GM23338 (cell line): ENCODE results near the gene AGRN. TPM values are rescaled to one million over a fixed set of nuclear protein-coding genes. Genes with fewer than 3 reads are reported as not detected.

Source experiments
- ATAC-seq: fragments of 200-7000 bp; cut with Tn5 transposase; 3 replicates; pipeline ENCODE4 v1.9.1; 2020
- DNase-seq: peaks from one replicate; pipeline ENCODE4 v3.0.0-alpha.2; 2015; ENCODE audit warnings: low spot score
- H2AFZ ChIP-seq: fragments of 200-600 bp; sonication (generic); 2 replicates; pipeline ENCODE4 v1.8.0; 2016; ENCODE audit warnings: antibody characterized with exemption, mild to moderate bottlenecking, moderate library complexity
- H3F3A ChIP-seq: fragments of 200-600 bp; sonication (generic); replicated peaks from 2 replicates; pipeline ENCODE4 v1.8.0; 2017; ENCODE audit warnings: antibody characterized with exemption, mixed run types, low read depth
- H3K27ac ChIP-seq: fragments of 200-600 bp; sonication (generic); 2 replicates; pipeline ENCODE4 v1.6.1; 2016; ENCODE audit warnings: low read depth
- H3K27me3 ChIP-seq: fragments of 200-600 bp; sonication (generic); 2 replicates; pipeline ENCODE4 v1.8.0; 2016; ENCODE audit warnings: mild to moderate bottlenecking, mixed run types, moderate library complexity; ENCODE audit not compliant: insufficient read depth
- H3K36me3 ChIP-seq: fragments of 200-600 bp; sonication (generic); 2 replicates; pipeline ENCODE4 v1.8.0; 2016; ENCODE audit warnings: mild to moderate bottlenecking; ENCODE audit not compliant: insufficient read depth
- H3K4me1 ChIP-seq: fragments of 200-600 bp; sonication (generic); 2 replicates; pipeline ENCODE4 v1.8.0; 2016; ENCODE audit warnings: mild to moderate bottlenecking, moderate library complexity; ENCODE audit not compliant: insufficient read depth
- H3K4me2 ChIP-seq: fragments of 200-600 bp; sonication (generic); 2 replicates; pipeline ENCODE4 v1.7.1; 2017; ENCODE audit warnings: mixed run types
- H3K4me3 ChIP-seq: fragments of 200-600 bp; sonication (generic); 2 replicates; pipeline ENCODE4 v1.6.1; 2016; ENCODE audit warnings: mixed run types
- H3K79me2 ChIP-seq: fragments of 200-600 bp; sonication (generic); replicated peaks from 2 replicates; pipeline ENCODE4 v1.8.0; 2017; ENCODE audit warnings: mild to moderate bottlenecking; ENCODE audit not compliant: insufficient read depth
- H3K9me2 ChIP-seq: fragments of 200-600 bp; sonication (generic); 2 replicates; pipeline ENCODE4 v1.8.0; 2017; ENCODE audit not compliant: insufficient read depth
- H4K20me1 ChIP-seq: fragments of 200-600 bp; sonication (generic); replicated peaks from 2 replicates; pipeline ENCODE4 v1.8.0; 2017; ENCODE audit warnings: mild to moderate bottlenecking; ENCODE audit not compliant: insufficient read depth
- H3K27ac Mint-ChIP-seq: 2 replicates; pipeline ENCODE4 v1.8.0; 2020; ENCODE audit warnings: inconsistent platforms, mild to moderate bottlenecking, moderate library complexity, mixed read lengths
- H3K27me3 Mint-ChIP-seq: 3 replicates; pipeline ENCODE4 v1.8.0; 2022; ENCODE audit warnings: low read depth, mild to moderate bottlenecking, moderate library complexity, mixed read lengths, inconsistent platforms; ENCODE audit not compliant: insufficient read depth, poor library complexity
- H3K36me3 Mint-ChIP-seq: 3 replicates; pipeline ENCODE4 v1.8.0; 2021; ENCODE audit warnings: low read depth, mild to moderate bottlenecking, inconsistent platforms, moderate library complexity, mixed read lengths
- H3K4me1 Mint-ChIP-seq: 3 replicates; pipeline ENCODE4 v1.8.0; 2020; ENCODE audit warnings: mild to moderate bottlenecking, inconsistent platforms, mixed read lengths
- H3K4me3 Mint-ChIP-seq: 3 replicates; pipeline ENCODE4 v1.8.0; 2021; ENCODE audit warnings: moderate library complexity, mild to moderate bottlenecking, inconsistent platforms, mixed read lengths
- H3K9me3 Mint-ChIP-seq: 3 replicates; pipeline ENCODE4 v1.8.0; 2020; ENCODE audit warnings: moderate library complexity, mild to moderate bottlenecking, inconsistent platforms, mixed read lengths
- CREB1 ChIP-seq: fragments of 250-450 bp; sonication (Bioruptor Pico); IDR thresholded peaks from 2 replicates; pipeline ENCODE4 v1.5.0; 2020; ENCODE audit warnings: low read depth, mild to moderate bottlenecking, moderate library complexity
- EZH2 ChIP-seq: fragments of 200-600 bp; sonication (generic); IDR thresholded peaks from one replicate; pipeline ENCODE4 v1.8.0; 2017; ENCODE audit warnings: antibody characterized with exemption, mild to moderate bottlenecking, low read depth; ENCODE audit not compliant: unreplicated experiment
- EZH2phosphoT487 ChIP-seq: fragments of 200-600 bp; sonication (generic); IDR thresholded peaks from one replicate; pipeline ENCODE4 v1.8.1; 2018; ENCODE audit warnings: antibody characterized with exemption; ENCODE audit not compliant: unreplicated experiment
- JUNB ChIP-seq: IDR thresholded peaks from one replicate; pipeline ENCODE4 v1.6.1; 2016; ENCODE audit warnings: antibody characterized with exemption; ENCODE audit not compliant: unreplicated experiment
- NANOG ChIP-seq: IDR thresholded peaks from 2 replicates; pipeline ENCODE4 v1.6.1; 2016; ENCODE audit warnings: antibody characterized with exemption, borderline replicate concordance
- POLR2AphosphoS5 ChIP-seq: IDR thresholded peaks from 2 replicates; pipeline ENCODE4 v1.6.1; 2016; ENCODE audit warnings: antibody characterized with exemption, low read depth
- STAT1 ChIP-seq: IDR thresholded peaks from one replicate; pipeline ENCODE4 v1.6.1; 2016; ENCODE audit warnings: antibody characterized with exemption; ENCODE audit not compliant: unreplicated experiment
- ZNF114 ChIP-seq: fragments of 250-450 bp; sonication (Bioruptor Pico); IDR thresholded peaks from 2 replicates; pipeline ENCODE4 v1.5.0; 2020; ENCODE audit warnings: mild to moderate bottlenecking, moderate library complexity
- ZNF331 ChIP-seq: fragments of 250-450 bp; sonication (Bioruptor Pico); IDR thresholded peaks from 2 replicates; pipeline ENCODE4 v1.5.0; 2020; ENCODE audit warnings: low read depth, mild to moderate bottlenecking, moderate library complexity
- polyA plus RNA-seq: library from polyadenylated mRNA; unstranded; fragments of >200 nt; fragmentation: Nextera tagmentation; extraction: Ambion mirVana; gene quantifications from 2 replicates; pipeline ENCODE4 v1.2.1, GENCODE V29; 2016
- total RNA-seq: library from RNA; depleted of rRNA; stranded (reverse); fragments of >200 nt; shearing (Covaris generic); gene quantifications from 2 replicates; pipeline ENCODE4 v1.2.3, GENCODE V29; 2014
- TF ChIP-seq, protein P1 (sequence below): fragments of 250-450 bp; sonication (Bioruptor Pico); IDR thresholded peaks from 2 replicates; pipeline ENCODE4 v1.5.0; 2020; ENCODE audit warnings: mild to moderate bottlenecking, moderate library complexity
- TF ChIP-seq, protein P2 (sequence below): IDR thresholded peaks from one replicate; pipeline ENCODE4 v1.6.1; 2018; ENCODE audit warnings: antibody characterized with exemption; ENCODE audit not compliant: unreplicated experiment
- TF ChIP-seq, protein P3 (sequence below): IDR thresholded peaks from 2 replicates; pipeline ENCODE4 v1.6.1; 2016; ENCODE audit warnings: antibody characterized with exemption
- TF ChIP-seq, protein P4 (sequence below), 2 experiments: fragments of 200-600 bp in 1 of 2; sonication (generic) in 1 of 2; conservative IDR thresholded peaks; 2 replicates each; pipeline versions ENCODE4 v1.5.1 to v1.6.1; 2016 to 2017; ENCODE audit warnings: antibody characterized with exemption in 2 of 2, low read depth in 2 of 2, mild to moderate bottlenecking in 2 of 2, moderate library complexity in 1 of 2

Gene AGRN
- total and polyA plus RNA-seq, 2 experiments from 2014 or later = 12.3 to 185 TPM

DNA sequence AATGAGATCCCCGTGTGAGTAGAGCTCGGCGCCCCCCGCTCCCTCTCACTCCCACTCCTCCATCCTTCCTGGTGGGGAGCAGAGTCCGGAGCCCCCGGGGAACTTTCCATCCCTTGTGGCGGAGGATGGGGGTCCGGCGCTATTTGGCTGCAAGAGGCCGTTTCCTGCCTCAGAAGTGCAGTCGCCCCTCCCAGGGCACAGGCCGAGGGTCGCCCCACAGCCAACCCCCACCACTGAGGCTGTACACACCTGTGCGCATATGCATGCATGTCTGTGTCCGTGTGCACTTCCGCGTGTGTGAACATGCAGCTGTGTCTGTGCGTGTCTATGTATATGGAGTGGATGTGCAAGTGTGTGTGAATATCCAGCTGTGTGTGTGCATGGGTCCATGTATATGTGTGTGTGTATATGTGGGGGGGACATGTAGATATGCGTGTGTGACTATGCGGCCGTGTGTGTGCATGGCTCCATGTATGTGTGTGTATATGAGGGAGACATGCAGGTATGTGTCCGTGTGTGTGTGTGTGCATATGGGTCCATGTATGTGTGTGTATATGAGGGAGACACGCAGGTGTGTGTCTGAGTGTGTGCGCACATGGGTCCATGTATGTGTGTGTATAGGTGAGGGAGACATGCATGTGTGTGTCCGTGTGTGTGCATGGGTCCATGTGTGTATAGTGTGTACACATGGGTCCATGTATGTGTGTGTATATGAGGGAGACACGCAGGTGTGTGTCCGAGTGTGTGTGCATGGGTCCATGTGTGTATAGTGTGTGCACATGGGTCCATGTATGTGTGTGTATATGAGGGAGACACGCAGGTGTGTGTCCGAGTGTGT, 32.3 kb downstream of the AGRN start:
- H3K27me3 ChIP-seq = no peaks in the 10 kb centered on the region
- H3K4me1 Mint-ChIP-seq = no peaks in the 10 kb centered on the region
- H4K20me1 ChIP-seq = no peaks in the 10 kb centered on the region
- H3K79me2 ChIP-seq = no peaks in the 10 kb centered on the region
- TF ChIP-seq NANOG (no peak), ZNF331 (CRISPR knock-in tag) (no peak), EZH2phosphoT487 (no peak), STAT1 (no peak), POLR2AphosphoS5 (no peak), JUNB (no peak), EZH2 (no peak), ZNF114 (CRISPR knock-in tag) (no peak), CREB1 (CRISPR knock-in tag) (no peak)
- TF ChIP-seq, protein P1, sequence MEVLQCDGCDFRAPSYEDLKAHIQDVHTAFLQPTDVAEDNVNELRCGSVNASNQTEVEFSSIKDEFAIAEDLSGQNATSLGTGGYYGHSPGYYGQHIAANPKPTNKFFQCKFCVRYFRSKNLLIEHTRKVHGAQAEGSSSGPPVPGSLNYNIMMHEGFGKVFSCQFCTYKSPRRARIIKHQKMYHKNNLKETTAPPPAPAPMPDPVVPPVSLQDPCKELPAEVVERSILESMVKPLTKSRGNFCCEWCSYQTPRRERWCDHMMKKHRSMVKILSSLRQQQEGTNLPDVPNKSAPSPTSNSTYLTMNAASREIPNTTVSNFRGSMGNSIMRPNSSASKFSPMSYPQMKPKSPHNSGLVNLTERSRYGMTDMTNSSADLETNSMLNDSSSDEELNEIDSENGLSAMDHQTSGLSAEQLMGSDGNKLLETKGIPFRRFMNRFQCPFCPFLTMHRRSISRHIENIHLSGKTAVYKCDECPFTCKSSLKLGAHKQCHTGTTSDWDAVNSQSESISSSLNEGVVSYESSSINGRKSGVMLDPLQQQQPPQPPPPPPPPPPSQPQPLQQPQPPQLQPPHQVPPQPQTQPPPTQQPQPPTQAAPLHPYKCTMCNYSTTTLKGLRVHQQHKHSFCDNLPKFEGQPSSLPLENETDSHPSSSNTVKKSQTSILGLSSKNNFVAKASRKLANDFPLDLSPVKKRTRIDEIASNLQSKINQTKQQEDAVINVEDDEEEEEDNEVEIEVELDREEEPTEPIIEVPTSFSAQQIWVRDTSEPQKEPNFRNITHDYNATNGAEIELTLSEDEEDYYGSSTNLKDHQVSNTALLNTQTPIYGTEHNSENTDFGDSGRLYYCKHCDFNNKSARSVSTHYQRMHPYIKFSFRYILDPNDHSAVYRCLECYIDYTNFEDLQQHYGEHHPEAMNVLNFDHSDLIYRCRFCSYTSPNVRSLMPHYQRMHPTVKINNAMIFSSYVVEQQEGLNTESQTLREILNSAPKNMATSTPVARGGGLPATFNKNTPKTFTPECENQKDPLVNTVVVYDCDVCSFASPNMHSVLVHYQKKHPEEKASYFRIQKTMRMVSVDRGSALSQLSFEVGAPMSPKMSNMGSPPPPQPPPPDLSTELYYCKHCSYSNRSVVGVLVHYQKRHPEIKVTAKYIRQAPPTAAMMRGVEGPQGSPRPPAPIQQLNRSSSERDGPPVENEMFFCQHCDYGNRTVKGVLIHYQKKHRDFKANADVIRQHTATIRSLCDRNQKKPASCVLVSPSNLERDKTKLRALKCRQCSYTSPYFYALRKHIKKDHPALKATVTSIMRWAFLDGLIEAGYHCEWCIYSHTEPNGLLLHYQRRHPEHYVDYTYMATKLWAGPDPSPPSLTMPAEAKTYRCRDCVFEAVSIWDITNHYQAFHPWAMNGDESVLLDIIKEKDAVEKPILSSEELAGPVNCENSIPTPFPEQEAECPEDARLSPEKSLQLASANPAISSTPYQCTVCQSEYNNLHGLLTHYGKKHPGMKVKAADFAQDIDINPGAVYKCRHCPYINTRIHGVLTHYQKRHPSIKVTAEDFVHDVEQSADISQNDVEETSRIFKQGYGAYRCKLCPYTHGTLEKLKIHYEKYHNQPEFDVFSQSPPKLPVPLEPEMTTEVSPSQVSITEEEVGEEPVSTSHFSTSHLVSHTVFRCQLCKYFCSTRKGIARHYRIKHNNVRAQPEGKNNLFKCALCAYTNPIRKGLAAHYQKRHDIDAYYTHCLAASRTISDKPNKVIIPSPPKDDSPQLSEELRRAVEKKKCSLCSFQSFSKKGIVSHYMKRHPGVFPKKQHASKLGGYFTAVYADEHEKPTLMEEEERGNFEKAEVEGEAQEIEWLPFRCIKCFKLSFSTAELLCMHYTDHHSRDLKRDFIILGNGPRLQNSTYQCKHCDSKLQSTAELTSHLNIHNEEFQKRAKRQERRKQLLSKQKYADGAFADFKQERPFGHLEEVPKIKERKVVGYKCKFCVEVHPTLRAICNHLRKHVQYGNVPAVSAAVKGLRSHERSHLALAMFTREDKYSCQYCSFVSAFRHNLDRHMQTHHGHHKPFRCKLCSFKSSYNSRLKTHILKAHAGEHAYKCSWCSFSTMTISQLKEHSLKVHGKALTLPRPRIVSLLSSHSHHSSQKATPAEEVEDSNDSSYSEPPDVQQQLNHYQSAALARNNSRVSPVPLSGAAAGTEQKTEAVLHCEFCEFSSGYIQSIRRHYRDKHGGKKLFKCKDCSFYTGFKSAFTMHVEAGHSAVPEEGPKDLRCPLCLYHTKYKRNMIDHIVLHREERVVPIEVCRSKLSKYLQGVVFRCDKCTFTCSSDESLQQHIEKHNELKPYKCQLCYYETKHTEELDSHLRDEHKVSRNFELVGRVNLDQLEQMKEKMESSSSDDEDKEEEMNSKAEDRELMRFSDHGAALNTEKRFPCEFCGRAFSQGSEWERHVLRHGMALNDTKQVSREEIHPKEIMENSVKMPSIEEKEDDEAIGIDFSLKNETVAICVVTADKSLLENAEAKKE (CRISPR knock-in tag) = no peak
- TF ChIP-seq, protein P2, sequence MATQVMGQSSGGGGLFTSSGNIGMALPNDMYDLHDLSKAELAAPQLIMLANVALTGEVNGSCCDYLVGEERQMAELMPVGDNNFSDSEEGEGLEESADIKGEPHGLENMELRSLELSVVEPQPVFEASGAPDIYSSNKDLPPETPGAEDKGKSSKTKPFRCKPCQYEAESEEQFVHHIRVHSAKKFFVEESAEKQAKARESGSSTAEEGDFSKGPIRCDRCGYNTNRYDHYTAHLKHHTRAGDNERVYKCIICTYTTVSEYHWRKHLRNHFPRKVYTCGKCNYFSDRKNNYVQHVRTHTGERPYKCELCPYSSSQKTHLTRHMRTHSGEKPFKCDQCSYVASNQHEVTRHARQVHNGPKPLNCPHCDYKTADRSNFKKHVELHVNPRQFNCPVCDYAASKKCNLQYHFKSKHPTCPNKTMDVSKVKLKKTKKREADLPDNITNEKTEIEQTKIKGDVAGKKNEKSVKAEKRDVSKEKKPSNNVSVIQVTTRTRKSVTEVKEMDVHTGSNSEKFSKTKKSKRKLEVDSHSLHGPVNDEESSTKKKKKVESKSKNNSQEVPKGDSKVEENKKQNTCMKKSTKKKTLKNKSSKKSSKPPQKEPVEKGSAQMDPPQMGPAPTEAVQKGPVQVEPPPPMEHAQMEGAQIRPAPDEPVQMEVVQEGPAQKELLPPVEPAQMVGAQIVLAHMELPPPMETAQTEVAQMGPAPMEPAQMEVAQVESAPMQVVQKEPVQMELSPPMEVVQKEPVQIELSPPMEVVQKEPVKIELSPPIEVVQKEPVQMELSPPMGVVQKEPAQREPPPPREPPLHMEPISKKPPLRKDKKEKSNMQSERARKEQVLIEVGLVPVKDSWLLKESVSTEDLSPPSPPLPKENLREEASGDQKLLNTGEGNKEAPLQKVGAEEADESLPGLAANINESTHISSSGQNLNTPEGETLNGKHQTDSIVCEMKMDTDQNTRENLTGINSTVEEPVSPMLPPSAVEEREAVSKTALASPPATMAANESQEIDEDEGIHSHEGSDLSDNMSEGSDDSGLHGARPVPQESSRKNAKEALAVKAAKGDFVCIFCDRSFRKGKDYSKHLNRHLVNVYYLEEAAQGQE = no peak
- TF ChIP-seq, protein P3, sequence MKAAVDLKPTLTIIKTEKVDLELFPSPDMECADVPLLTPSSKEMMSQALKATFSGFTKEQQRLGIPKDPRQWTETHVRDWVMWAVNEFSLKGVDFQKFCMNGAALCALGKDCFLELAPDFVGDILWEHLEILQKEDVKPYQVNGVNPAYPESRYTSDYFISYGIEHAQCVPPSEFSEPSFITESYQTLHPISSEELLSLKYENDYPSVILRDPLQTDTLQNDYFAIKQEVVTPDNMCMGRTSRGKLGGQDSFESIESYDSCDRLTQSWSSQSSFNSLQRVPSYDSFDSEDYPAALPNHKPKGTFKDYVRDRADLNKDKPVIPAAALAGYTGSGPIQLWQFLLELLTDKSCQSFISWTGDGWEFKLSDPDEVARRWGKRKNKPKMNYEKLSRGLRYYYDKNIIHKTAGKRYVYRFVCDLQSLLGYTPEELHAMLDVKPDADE = no peak
- TF ChIP-seq, protein P4, sequence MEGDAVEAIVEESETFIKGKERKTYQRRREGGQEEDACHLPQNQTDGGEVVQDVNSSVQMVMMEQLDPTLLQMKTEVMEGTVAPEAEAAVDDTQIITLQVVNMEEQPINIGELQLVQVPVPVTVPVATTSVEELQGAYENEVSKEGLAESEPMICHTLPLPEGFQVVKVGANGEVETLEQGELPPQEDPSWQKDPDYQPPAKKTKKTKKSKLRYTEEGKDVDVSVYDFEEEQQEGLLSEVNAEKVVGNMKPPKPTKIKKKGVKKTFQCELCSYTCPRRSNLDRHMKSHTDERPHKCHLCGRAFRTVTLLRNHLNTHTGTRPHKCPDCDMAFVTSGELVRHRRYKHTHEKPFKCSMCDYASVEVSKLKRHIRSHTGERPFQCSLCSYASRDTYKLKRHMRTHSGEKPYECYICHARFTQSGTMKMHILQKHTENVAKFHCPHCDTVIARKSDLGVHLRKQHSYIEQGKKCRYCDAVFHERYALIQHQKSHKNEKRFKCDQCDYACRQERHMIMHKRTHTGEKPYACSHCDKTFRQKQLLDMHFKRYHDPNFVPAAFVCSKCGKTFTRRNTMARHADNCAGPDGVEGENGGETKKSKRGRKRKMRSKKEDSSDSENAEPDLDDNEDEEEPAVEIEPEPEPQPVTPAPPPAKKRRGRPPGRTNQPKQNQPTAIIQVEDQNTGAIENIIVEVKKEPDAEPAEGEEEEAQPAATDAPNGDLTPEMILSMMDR (conservative IDR thresholded peaks at IDR 0.05; ENCODE audit: low read depth in 2 of 2) = no peak
- no peak overlapping the region for H3K27ac ChIP-seq
- no peaks in the 10 kb centered on the region for H3K9me2 ChIP-seq
- no peak overlapping the region for H3K4me2 ChIP-seq
- H3F3A ChIP-seq = 0 out of 2 replicates have a peak, but pooled peaks cover 13% of the 10 kb centered on the region
- H3K4me3 ChIP-seq = no peak overlapping the region
- ATAC-seq = no peak
- peaks cover 22% of the 10 kb centered on the region for H3K36me3 Mint-ChIP-seq
- peaks cover 9% of the 10 kb centered on the region for H3K27me3 Mint-ChIP-seq
- DNase-seq = no peak
- peaks cover 4% of the 10 kb centered on the region; the same call in 1 of the 2 replicates for H3K36me3 ChIP-seq
- no peak overlapping the region for H2AFZ ChIP-seq
- no peak overlapping the region for H3K4me3 Mint-ChIP-seq
- no peaks in the 10 kb centered on the region for H3K4me1 ChIP-seq
- H3K9me3 Mint-ChIP-seq = peaks cover 2% of the 10 kb centered on the region; the same call in 1 of the 3 replicates
- H3K27ac Mint-ChIP-seq = no peak overlapping the region
